Skeletal muscle tissue (tissue), 4 donors: ENCODE data around the gene ALG1. TPM values are rescaled to one million over a fixed set of nuclear protein-coding genes. Genes with fewer than 3 reads are reported as not detected.
"Not testable (repeated sequence)": the region's sequence is repeated elsewhere in the genome, so short reads cannot be mapped to it uniquely, and the experiment has no call there.

Experiments
- H3K27ac ChIP-seq: one replicate; pipeline ENCODE4 v1.7.0; 2013; ENCODE audit warnings: mild to moderate bottlenecking, low read depth, low read length, inconsistent platforms
- H3K27me3 ChIP-seq, 3 donors: one replicate each; pipeline ENCODE4 v1.7.0; 2013; ENCODE audit warnings: low read length in 3 of 3; ENCODE audit not compliant: control insufficient read depth in 3 of 3, insufficient read depth in 3 of 3
- H3K36me3 ChIP-seq, 3 donors: one replicate each; pipeline ENCODE4 v1.7.0; 2013; ENCODE audit warnings: low read length in 3 of 3; ENCODE audit not compliant: control insufficient read depth in 3 of 3, insufficient read depth in 3 of 3
- H3K4me1 ChIP-seq, 3 donors: one replicate each; pipeline ENCODE4 v1.7.0; 2013; ENCODE audit warnings: low read length in 3 of 3, mild to moderate bottlenecking in 3 of 3; ENCODE audit not compliant: control insufficient read depth in 3 of 3, insufficient read depth in 3 of 3
- H3K4me3 ChIP-seq, 3 donors: one replicate each; pipeline ENCODE4 v1.7.0; 2013; ENCODE audit warnings: low read length in 3 of 3
- H3K9ac ChIP-seq, 3 donors: one replicate each; pipeline ENCODE4 v1.7.0; 2013; ENCODE audit warnings: low read length in 3 of 3, mild to moderate bottlenecking in 3 of 3, moderate library complexity in 2 of 3, low read depth in 1 of 3
- H3K9me3 ChIP-seq, 3 donors: one replicate each; pipeline ENCODE4 v1.7.0; 2013; ENCODE audit warnings: low read length in 3 of 3; ENCODE audit not compliant: control insufficient read depth in 3 of 3
- total RNA-seq: library from RNA; depleted of rRNA; stranded (reverse); fragments of >200 nt; gene quantifications from one replicate; pipeline ENCODE4 v1.2.3, GENCODE V29; 2014
- donor health status: Osteomylitis.

Gene ALG1
- total RNA-seq, 1 donor from 2014 or later: 13.6 TPM

DNA sequence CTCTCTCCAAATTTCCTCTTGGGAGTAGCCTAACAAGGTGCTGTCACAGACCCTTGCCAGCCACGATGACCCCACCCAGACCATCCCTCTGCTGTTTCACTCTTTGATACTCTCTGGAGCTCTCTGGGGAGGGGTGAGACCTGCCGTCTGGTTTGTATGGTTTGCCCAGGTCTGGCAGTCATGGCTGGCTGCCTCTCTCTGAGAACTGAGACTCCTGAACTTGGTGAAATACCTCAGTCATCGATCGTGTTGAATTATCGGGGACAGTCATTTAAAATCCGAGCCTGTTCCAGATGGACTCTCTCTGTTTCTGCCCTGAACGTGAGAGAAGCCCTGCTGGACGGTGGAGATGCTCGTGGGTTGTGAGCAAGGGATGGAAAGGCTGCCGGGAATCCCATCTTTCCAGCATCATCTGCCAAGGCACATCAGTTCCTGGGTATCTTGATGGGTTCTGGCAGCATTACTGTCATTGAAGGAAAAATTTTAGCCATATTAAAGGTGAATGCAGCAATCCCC, 45.2 kb downstream of the ALG1 start:
- not testable (repeated sequence) for H3K4me3 ChIP-seq, H3K9me3 ChIP-seq

GRCh38 chr16:5117300-5118087, 45.9 kb downstream of the ALG1 start:
- not testable (repeated sequence) for H3K36me3 ChIP-seq, H3K27me3 ChIP-seq, H3K4me3 ChIP-seq, H3K4me1 ChIP-seq, H3K9ac ChIP-seq, H3K9me3 ChIP-seq, H3K27ac ChIP-seq

More for the DNA sequence above, 45.2 kb downstream of the ALG1 start:
- H3K27me3 ChIP-seq, H3K27ac ChIP-seq, H3K36me3 ChIP-seq, H3K9ac ChIP-seq, H3K4me1 ChIP-seq: not testable (repeated sequence)

GRCh38 chr16:5131467-5132004, 59.9 kb downstream of the ALG1 start:
- not testable (repeated sequence) for H3K4me1 ChIP-seq, H3K9me3 ChIP-seq, H3K4me3 ChIP-seq, H3K9ac ChIP-seq, H3K36me3 ChIP-seq, H3K27ac ChIP-seq, H3K27me3 ChIP-seq

- H3K9me3 ChIP-seq, H3K4me3 ChIP-seq, H3K4me1 ChIP-seq, H3K9ac ChIP-seq, H3K36me3 ChIP-seq, H3K27me3 ChIP-seq, H3K27ac ChIP-seq: not testable (repeated sequence)
Measured at GRCh38 chr16:5132915-5133600, 61.4 kb downstream of the ALG1 start.

- not testable (repeated sequence) for H3K9ac ChIP-seq, H3K36me3 ChIP-seq, H3K27ac ChIP-seq, H3K4me3 ChIP-seq, H3K27me3 ChIP-seq, H3K9me3 ChIP-seq, H3K4me1 ChIP-seq
Measured at GRCh38 chr16:5134739-5135452, 63.3 kb downstream of the ALG1 start.

Other genes starting within 250 kb of the ALG1 start
- gene GLYR1, start 224.6 kb upstream of the ALG1 start, total RNA-seq: 25.1 TPM
- gene UBN1, start 224.4 kb upstream of the ALG1 start, total RNA-seq: 11.0 TPM
- gene PPL, start 134.7 kb upstream of the ALG1 start, total RNA-seq: 1.6 TPM
- gene SEC14L5, start 113.5 kb upstream of the ALG1 start, total RNA-seq: 1.0 TPM
- 5.2 TPM for gene NAGPA, start 37.9 kb upstream of the ALG1 start, total RNA-seq
- 2.1 TPM for gene C16orf89, start 5.9 kb upstream of the ALG1 start, total RNA-seq
- 5.7 TPM for gene EEF2KMT, start 26.0 kb downstream of the ALG1 start, total RNA-seq